Measurements from ENCODE around the gene IFRD2.

GRCh38 chr3:50264383-50264963 is 27.8 kb downstream of the IFRD2 start:
- TF ChIP-seq POLR2A (IDR thresholded peaks at IDR 0.05; ENCODE audit: extremely low read depth, insufficient read length) = no peak
- TF ChIP-seq CTCF (IDR thresholded peaks at IDR 0.05; ENCODE audit: low read depth, low read length) = no peak
- no peak for TF ChIP-seq MAX (IDR thresholded peaks at IDR 0.05; ENCODE audit: low read depth, low read length)
- no peak for TF ChIP-seq MYC (IDR thresholded peaks at IDR 0.05; ENCODE audit: low read depth, low read length)
